IMR-90 (cell line): ENCODE data around the gene MYLK4. TPM values are rescaled to one million over a fixed set of nuclear protein-coding genes. Genes with fewer than 3 reads are reported as not detected.

Experiments used
- ATAC-seq: fragments of 200-7000 bp; cut with Tn5 transposase; 2 replicates; pipeline ENCODE4 v1.9.1; 2020; ENCODE audit warnings: low read depth, mild to moderate bottlenecking, moderate library complexity
- BruUV-seq: library from RNA; stranded (reverse); fragments of 400-500 nt; replicated peaks from 2 replicates; lab custom pipeline; 2021; lab: Mats Ljungman, UMichigan
- CTCF ChIA-PET: fragments of 300-600 bp; formaldehyde crosslinking; extraction: SDS; loops from one replicate; lab custom pipeline; 2021; ENCODE audit warnings: antibody characterized with exemption; lab: Yijun Ruan, JAX
- POLR2A ChIA-PET: fragments of 300-600 bp; sonication (Branson Sonifier 250); formaldehyde crosslinking; loops from one replicate; lab custom pipeline; 2022; ENCODE audit warnings: antibody characterized with exemption; ENCODE audit not compliant: unreplicated experiment; lab: Charles Lee
- DNase-seq: peaks from one replicate; pipeline ENCODE4 v3.0.0; 2013
- H2AFZ ChIP-seq: replicated peaks from 2 replicates; pipeline ENCODE3; 2013; ENCODE audit warnings: low read length, mild to moderate bottlenecking; ENCODE audit not compliant: poor library complexity
- H2AK5ac ChIP-seq: 2 replicates; pipeline ENCODE4 v1.6.1; 2013; ENCODE audit warnings: low read depth, low read length, inconsistent platforms
- H2AK9ac ChIP-seq: replicated peaks from 2 replicates; pipeline ENCODE3; 2013; ENCODE audit warnings: mild to moderate bottlenecking, low read depth, low read length, moderate library complexity; ENCODE audit not compliant: poor library complexity
- H2BK120ac ChIP-seq: 2 replicates; pipeline ENCODE4 v1.6.1; 2013; ENCODE audit warnings: low read depth, low read length, inconsistent platforms
- H2BK15ac ChIP-seq: 3 replicates; pipeline ENCODE4 v1.6.1; 2013; ENCODE audit warnings: low read depth, low read length, inconsistent platforms
- H2BK20ac ChIP-seq: 2 replicates; pipeline ENCODE4 v1.6.1; 2013; ENCODE audit warnings: low read depth, mild to moderate bottlenecking, inconsistent platforms, low read length, moderate library complexity
- H2BK5ac ChIP-seq: 2 replicates; pipeline ENCODE4 v1.6.1; 2013; ENCODE audit warnings: mild to moderate bottlenecking, low read depth, low read length, inconsistent platforms; ENCODE audit not compliant: poor library complexity, severe bottlenecking
- H3K14ac ChIP-seq: replicated peaks from 2 replicates; pipeline ENCODE4 v1.6.1; 2013; ENCODE audit warnings: low read depth, low read length, inconsistent platforms
- H3K18ac ChIP-seq: 2 replicates; pipeline ENCODE4 v1.6.1; 2013; ENCODE audit warnings: low read depth, low read length, control low read depth
- H3K23ac ChIP-seq: 2 replicates; pipeline ENCODE4 v1.6.1; 2013; ENCODE audit warnings: low read depth, low read length, inconsistent platforms
- H3K27ac ChIP-seq: 2 replicates; pipeline ENCODE4 v1.5.1; 2013; ENCODE audit warnings: mild to moderate bottlenecking, control low read depth, low read length; ENCODE audit not compliant: insufficient read depth
- H3K27me3 ChIP-seq: 2 replicates; pipeline ENCODE4 v1.6.1; 2013; ENCODE audit warnings: low read length; ENCODE audit not compliant: control insufficient read depth, insufficient read depth
- H3K36me3 ChIP-seq: 2 replicates; pipeline ENCODE4 v1.6.1; 2013; ENCODE audit warnings: low read length, mixed read lengths; ENCODE audit not compliant: control insufficient read depth, insufficient read depth
- H3K4ac ChIP-seq: 2 replicates; pipeline ENCODE4 v1.6.1; 2013; ENCODE audit warnings: low read depth, low read length, inconsistent platforms
- H3K4me1 ChIP-seq: 2 replicates; pipeline ENCODE4 v1.6.1; 2013; ENCODE audit warnings: low read length, mixed read lengths; ENCODE audit not compliant: control insufficient read depth, insufficient read depth
- H3K4me2 ChIP-seq: 2 replicates; pipeline ENCODE4 v1.6.1; 2013; ENCODE audit warnings: low read depth, mild to moderate bottlenecking, control low read depth, low read length, moderate library complexity
- H3K4me3 ChIP-seq: 2 replicates; pipeline ENCODE4 v1.5.1; 2013; ENCODE audit warnings: low read depth, mild to moderate bottlenecking, control low read depth, low read length, moderate library complexity; ENCODE audit not compliant: insufficient read depth
- H3K56ac ChIP-seq: 2 replicates; pipeline ENCODE4 v1.6.1; 2013; ENCODE audit warnings: low read length, inconsistent platforms; ENCODE audit not compliant: insufficient read depth; ENCODE audit errors: extremely low read depth
- H3K79me1 ChIP-seq, 2 experiments: 2 replicates each; pipeline ENCODE4 v1.6.1; 2013; ENCODE audit warnings: low read length in 2 of 2, inconsistent platforms in 1 of 2, low read depth in 1 of 2
- H3K9ac ChIP-seq: 2 replicates; pipeline ENCODE4 v1.6.1; 2013; ENCODE audit warnings: low read depth, low read length, control low read depth
- H3K9me1 ChIP-seq: 2 replicates; pipeline ENCODE4 v1.6.1; 2013; ENCODE audit warnings: low read length, inconsistent platforms; ENCODE audit not compliant: insufficient read depth
- H3K9me3 ChIP-seq: 2 replicates; pipeline ENCODE4 v1.6.1; 2013; ENCODE audit warnings: low read length; ENCODE audit not compliant: control insufficient read depth, insufficient read depth
- H4K20me1 ChIP-seq: 2 replicates; pipeline ENCODE4 v1.6.1; 2013; ENCODE audit warnings: low read length, inconsistent platforms; ENCODE audit not compliant: insufficient read depth
- H4K5ac ChIP-seq: 2 replicates; pipeline ENCODE4 v1.6.1; 2013; ENCODE audit warnings: mild to moderate bottlenecking, low read depth, low read length, control low read depth
- H4K8ac ChIP-seq, 2 experiments: 2 replicates each; pipeline ENCODE4 v1.6.1; 2013; ENCODE audit warnings: low read depth in 2 of 2, low read length in 2 of 2, control low read depth in 1 of 2, inconsistent platforms in 1 of 2
- H4K91ac ChIP-seq: 2 replicates; pipeline ENCODE4 v1.6.1; 2013; ENCODE audit warnings: low read depth, low read length, inconsistent platforms; ENCODE audit not compliant: insufficient read depth
- NFE2L2 ChIP-seq: fragments of 150-350 bp; IDR thresholded peaks from 2 replicates; pipeline ENCODE4 v1.6.1; 2016; ENCODE audit warnings: low read depth, mild to moderate bottlenecking, low read length
- POLR2A ChIP-seq: IDR thresholded peaks from 2 replicates; pipeline ENCODE4 v1.6.1; 2012; ENCODE audit warnings: mild to moderate bottlenecking, low read depth, low read length
- RCOR1 ChIP-seq: IDR thresholded peaks from 2 replicates; pipeline ENCODE4 v1.6.1; 2012; ENCODE audit warnings: mild to moderate bottlenecking, low read length, improper control_type of control experiment; ENCODE audit not compliant: insufficient replicate concordance
- SMC3 ChIP-seq: fragments of 150-350 bp; IDR thresholded peaks from 2 replicates; pipeline ENCODE4 v1.6.1; 2016; ENCODE audit warnings: low read depth, mild to moderate bottlenecking, antibody characterized with exemption, low read length, moderate library complexity
- USF2 ChIP-seq: fragments of 150-350 bp; IDR thresholded peaks from 2 replicates; pipeline ENCODE4 v1.6.1; 2017; ENCODE audit warnings: mild to moderate bottlenecking, antibody characterized with exemption, low read length, low read depth
- WGBS, 2 experiments: methylation state at CpG; one replicate each; pipeline versions ENCODE4 v1.1.5 to v1.1.7; 2013; ENCODE audit warnings: missing lambda C conversion rate in 2 of 2; ENCODE audit not compliant: insufficient read length in 1 of 2; ENCODE audit errors: extremely low coverage in 2 of 2; 5-methylcytosine and 5-hydroxymethylcytosine counted together
- dilution Hi-C: fragments of 300-500 bp; cut with HindIII; formaldehyde crosslinking; loops from one replicate; pipeline ENCODE4 v1.14.3; 2018; ENCODE audit warnings: low sequenced_read_pairs; ENCODE audit not compliant: unreplicated experiment
- in situ Hi-C: fragments of 300-500 bp; cut with MboI; formaldehyde crosslinking; loops from 3 replicates; pipeline ENCODE4 v1.14.3; 2019; ENCODE audit warnings: low sequenced_read_pairs, inconsistent platforms, mixed read lengths
- intact Hi-C: fragments of 100-400 bp; cut with micrococcal nuclease; formaldehyde crosslinking; loops from 2 replicates; pipeline ENCODE4 v1.10.0; 2022
- polyA plus RNA-seq, 3 experiments: library from polyadenylated mRNA; depleted of rRNA; stranded (reverse); fragments of >200 nt; gene quantifications; 2 replicates each; pipeline ENCODE4 v1.2.3, GENCODE V29; 2012; ENCODE audit warnings: low replicate concordance in 1 of 3
- total RNA-seq: library from RNA; depleted of rRNA; stranded (reverse); fragments of >200 nt; gene quantifications from 2 replicates; pipeline ENCODE4 v1.2.3, GENCODE V29; 2012

MYLK4 gene
- total and polyA plus RNA-seq, 2 of the 4 experiments (the other 2 are of a cell fraction), result under 0.01 to 0.07 TPM

GRCh38 chr6:2781685-2782355 lies 31.1 kb upstream of the MYLK4 start:
- no peaks in the 10 kb centered on the region for H3K9me3 ChIP-seq
- POLR2A ChIA-PET, result no interaction called here
- no peak overlapping the region for H3K4me3 ChIP-seq
- no peak overlapping the region for H4K5ac ChIP-seq
- H3K14ac ChIP-seq, result no peak overlapping the region
- dilution Hi-C loops (no loop called here), in situ Hi-C loops (no loop called here), intact Hi-C loops (no loop called here)
- CTCF ChIA-PET, result no interaction called here
- H3K27me3 ChIP-seq, result no peaks in the 10 kb centered on the region
- no peak overlapping the region for H2BK5ac ChIP-seq
- TF ChIP-seq RCOR1 (no peak), SMC3 (no peak), USF2 (no peak), NFE2L2 (no peak), POLR2A (no peak)
- H3K79me1 ChIP-seq, result peaks cover 62 to 92% of the 10 kb centered on the region in 2 experiments; a peak in 3 of 4 replicates
- peaks cover 9% of the 10 kb centered on the region for H3K4me1 ChIP-seq
- no peak for DNase-seq
- H3K36me3 ChIP-seq, result peaks cover 40% of the 10 kb centered on the region
- H2BK15ac ChIP-seq, result no peak overlapping the region
- H3K18ac ChIP-seq, result no peak overlapping the region
- H3K4me2 ChIP-seq, result no peak overlapping the region
- H3K9ac ChIP-seq, result no peak overlapping the region
- ATAC-seq, result no peak
- no peak overlapping the region for H2AFZ ChIP-seq
- no peak overlapping the region for H3K23ac ChIP-seq
- H2BK120ac ChIP-seq, result no peak overlapping the region
- no peak overlapping the region for H4K91ac ChIP-seq
- 100% methylated on average over 1 of the region's 7 CpGs; no CpG with 5 or more reads in 1 of the 2 experiments for WGBS, 2 experiments
- H2BK20ac ChIP-seq, result no peak overlapping the region
- H2AK9ac ChIP-seq, result no peak overlapping the region
- peaks cover 27% of the 10 kb centered on the region for H3K9me1 ChIP-seq
- H2AK5ac ChIP-seq, result no peak overlapping the region
- peaks cover 31% of the 10 kb centered on the region for H4K20me1 ChIP-seq
- no peak overlapping the region for H3K27ac ChIP-seq
- H4K8ac ChIP-seq, result no peak overlapping the region
- no peak overlapping the region for H3K4ac ChIP-seq
- no peak overlapping the region for H3K56ac ChIP-seq
- BruUV-seq, result no TSS peak
